Neural cell (in vitro differentiated cells): Measurements from ENCODE around the gene FAM118B. TPM values are rescaled to one million over a fixed set of nuclear protein-coding genes. Genes with fewer than 3 reads are reported as not detected.

Experiments used
- H2AFZ ChIP-seq: fragments of 200-600, 300-800 bp; sonication (generic), shearing (Covaris generic); 2 replicates; pipeline ENCODE4 v1.6.0; 2014; ENCODE audit warnings: low read depth, mild to moderate bottlenecking, antibody characterized with exemption, low read length, moderate library complexity
- H3F3A ChIP-seq: fragments of 200-600 bp; shearing (Covaris generic); 2 replicates; pipeline ENCODE4 v1.6.1; 2016; ENCODE audit warnings: mild to moderate bottlenecking, moderate library complexity, mixed read lengths, antibody characterized with exemption, low read length; ENCODE audit not compliant: insufficient read depth, poor library complexity, severe bottlenecking
- H3K27ac ChIP-seq: fragments of 200-600, 300-800 bp; sonication (generic), shearing (Covaris generic); 2 replicates; pipeline ENCODE4 v1.5.1; 2014; ENCODE audit warnings: mild to moderate bottlenecking, low read length, moderate library complexity
- H3K27me3 ChIP-seq: fragments of 300-800, 200-600 bp; sonication (generic), shearing (Covaris generic); 2 replicates; pipeline ENCODE4 v1.6.0; 2014; ENCODE audit warnings: mild to moderate bottlenecking, low read depth, low read length, moderate library complexity; ENCODE audit not compliant: insufficient read depth
- H3K36me3 ChIP-seq: fragments of 300-800, 200-600 bp; sonication (generic), shearing (Covaris generic); 2 replicates; pipeline ENCODE4 v1.5.1; 2014; ENCODE audit warnings: mild to moderate bottlenecking, antibody characterized with exemption, low read length, moderate library complexity; ENCODE audit not compliant: insufficient read depth
- H3K4me2 ChIP-seq: fragments of 300-800, 200-600 bp; sonication (generic), shearing (Covaris generic); 2 replicates; pipeline ENCODE4 v1.6.0; 2014; ENCODE audit warnings: mild to moderate bottlenecking, low read length
- H3K4me3 ChIP-seq: fragments of 300-800, 200-600 bp; sonication (generic), shearing (Covaris generic); 2 replicates; pipeline ENCODE4 v1.5.1; 2014; ENCODE audit warnings: mild to moderate bottlenecking, low read length, moderate library complexity
- H3K79me2 ChIP-seq: fragments of 200-600 bp; shearing (Covaris generic); replicated peaks from 2 replicates; pipeline ENCODE4 v1.6.0; 2014; ENCODE audit warnings: mild to moderate bottlenecking, low read length, moderate library complexity; ENCODE audit not compliant: insufficient read depth
- H3K9ac ChIP-seq: fragments of 300-800, 200-600 bp; sonication (generic), shearing (Covaris generic); 2 replicates; pipeline ENCODE4 v1.6.1; 2016; ENCODE audit warnings: mild to moderate bottlenecking, low read length, mixed read lengths
- H3K9me2 ChIP-seq: fragments of 200-600 bp; shearing (Covaris generic); 2 replicates; pipeline ENCODE4 v1.6.1; 2016; ENCODE audit warnings: mild to moderate bottlenecking, low read length, mixed read lengths; ENCODE audit not compliant: insufficient read depth
- H3K9me3 ChIP-seq: fragments of 200-600, 300-800 bp; sonication (generic), shearing (Covaris generic); 2 replicates; pipeline ENCODE4 v1.6.1; 2016; ENCODE audit warnings: mild to moderate bottlenecking, mixed run types, low read length, moderate library complexity, mixed read lengths
- H4K20me1 ChIP-seq: fragments of 200-600 bp; shearing (Covaris generic); 2 replicates; pipeline ENCODE4 v1.6.1; 2016; ENCODE audit warnings: mild to moderate bottlenecking, mixed run types; ENCODE audit not compliant: insufficient read depth
- EP300 ChIP-seq: fragments of 450-650 bp; conservative IDR thresholded peaks from 2 replicates; pipeline ENCODE4 v1.6.1; 2014; ENCODE audit warnings: antibody characterized with exemption, mild to moderate bottlenecking, moderate library complexity; ENCODE audit not compliant: poor library complexity, severe bottlenecking
- EZH2 ChIP-seq: fragments of 200-600, 300-800 bp; shearing (Covaris generic), sonication (generic); IDR thresholded peaks from 2 replicates; pipeline ENCODE4 v1.6.1; 2014; ENCODE audit warnings: antibody characterized with exemption, low read length, borderline replicate concordance, mild to moderate bottlenecking; ENCODE audit not compliant: insufficient read depth, poor library complexity, severe bottlenecking
- MXI1 ChIP-seq: fragments of 450-650 bp; conservative IDR thresholded peaks from 2 replicates; pipeline ENCODE4 v1.6.1; 2014; ENCODE audit warnings: antibody characterized with exemption, mild to moderate bottlenecking; ENCODE audit not compliant: poor library complexity, severe bottlenecking
- POLR2AphosphoS5 ChIP-seq: IDR thresholded peaks from 2 replicates; pipeline ENCODE4 v1.6.1; 2012
- RAD21 ChIP-seq: fragments of 450-650 bp; conservative IDR thresholded peaks from 2 replicates; pipeline ENCODE4 v1.6.1; 2014; ENCODE audit warnings: antibody characterized with exemption, mild to moderate bottlenecking, moderate library complexity
- REST ChIP-seq: IDR thresholded peaks from 2 replicates; pipeline ENCODE4 v1.6.1; 2012; ENCODE audit warnings: borderline replicate concordance
- SMC3 ChIP-seq: fragments of 450-650 bp; conservative IDR thresholded peaks from 2 replicates; pipeline ENCODE4 v1.6.1; 2014; ENCODE audit warnings: antibody characterized with exemption, mild to moderate bottlenecking, moderate library complexity; ENCODE audit not compliant: poor library complexity
- TAF1 ChIP-seq: IDR thresholded peaks from 2 replicates; pipeline ENCODE4 v1.6.1; 2012; ENCODE audit warnings: low read depth
- polyA plus RNA-seq: library from polyadenylated mRNA; depleted of rRNA; stranded (reverse); fragments of >200 nt; gene quantifications from 2 replicates; pipeline ENCODE4 v1.2.3, GENCODE V29; 2014
- TF ChIP-seq, protein P1 (sequence below): fragments of 450-650 bp; IDR thresholded peaks from 2 replicates; pipeline ENCODE4 v1.5.1; 2014; ENCODE audit warnings: antibody characterized with exemption, mild to moderate bottlenecking, moderate library complexity; ENCODE audit not compliant: poor library complexity, severe bottlenecking

FAM118B gene
- polyA plus RNA-seq, 1 donor from 2014 or later, result 54.1 TPM

- Histone ChIP-seq H3K79me2 (peaks cover 27% of the 10 kb centered on the region), H2AFZ (no peak overlapping the region), H3K36me3 (no peaks in the 10 kb centered on the region), H3K27ac (no peak overlapping the region), H3K27me3 (no peaks in the 10 kb centered on the region), H3K9ac (peak overlapping the region; percentile 89), H3K4me2 (peak overlapping the region; percentile 71), H4K20me1 (no peaks in the 10 kb centered on the region), H3K4me3 (peak overlapping the region; percentile 99), H3K9me3 (no peaks in the 10 kb centered on the region), H3F3A (no peaks in the 10 kb centered on the region), H3K9me2 (no peaks in the 10 kb centered on the region)
- TF ChIP-seq, protein P1, sequence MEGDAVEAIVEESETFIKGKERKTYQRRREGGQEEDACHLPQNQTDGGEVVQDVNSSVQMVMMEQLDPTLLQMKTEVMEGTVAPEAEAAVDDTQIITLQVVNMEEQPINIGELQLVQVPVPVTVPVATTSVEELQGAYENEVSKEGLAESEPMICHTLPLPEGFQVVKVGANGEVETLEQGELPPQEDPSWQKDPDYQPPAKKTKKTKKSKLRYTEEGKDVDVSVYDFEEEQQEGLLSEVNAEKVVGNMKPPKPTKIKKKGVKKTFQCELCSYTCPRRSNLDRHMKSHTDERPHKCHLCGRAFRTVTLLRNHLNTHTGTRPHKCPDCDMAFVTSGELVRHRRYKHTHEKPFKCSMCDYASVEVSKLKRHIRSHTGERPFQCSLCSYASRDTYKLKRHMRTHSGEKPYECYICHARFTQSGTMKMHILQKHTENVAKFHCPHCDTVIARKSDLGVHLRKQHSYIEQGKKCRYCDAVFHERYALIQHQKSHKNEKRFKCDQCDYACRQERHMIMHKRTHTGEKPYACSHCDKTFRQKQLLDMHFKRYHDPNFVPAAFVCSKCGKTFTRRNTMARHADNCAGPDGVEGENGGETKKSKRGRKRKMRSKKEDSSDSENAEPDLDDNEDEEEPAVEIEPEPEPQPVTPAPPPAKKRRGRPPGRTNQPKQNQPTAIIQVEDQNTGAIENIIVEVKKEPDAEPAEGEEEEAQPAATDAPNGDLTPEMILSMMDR, result no peak
- TF ChIP-seq EZH2, result no peak
- no peak for TF ChIP-seq TAF1
- TF ChIP-seq RAD21, result no peak
- no peak for TF ChIP-seq EP300
- no peak for TF ChIP-seq MXI1
- TF ChIP-seq SMC3, result no peak
- TF ChIP-seq REST, result no peak
Observed at GRCh38 chr11:126267650-126268049, 56.1 kb downstream of the FAM118B start.

DNA sequence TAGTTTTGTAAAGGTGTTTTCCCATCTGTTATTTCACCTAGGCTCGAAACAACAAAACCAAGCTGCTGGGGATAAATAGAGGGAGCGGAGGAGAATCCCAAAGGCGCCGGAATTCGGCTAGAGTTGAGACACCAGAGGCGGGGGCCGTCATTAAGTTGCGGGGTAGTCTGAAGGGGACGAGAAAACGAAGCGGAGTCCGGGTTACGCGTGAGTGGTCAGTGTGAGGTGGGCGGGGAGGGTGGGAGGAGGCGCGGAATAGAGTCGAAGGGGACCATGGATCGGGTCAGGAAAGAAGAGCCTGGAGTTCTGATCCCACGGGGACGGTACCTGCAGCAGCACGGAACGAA lies 56.8 kb downstream of the FAM118B start:
- no peaks in the 10 kb centered on the region for H3K9me3 ChIP-seq
- peak overlapping the region; percentile 83 for H2AFZ ChIP-seq
- H4K20me1 ChIP-seq, result no peaks in the 10 kb centered on the region
- no peaks in the 10 kb centered on the region for H3F3A ChIP-seq
- TF ChIP-seq, protein P1, result no peak
- no peak for TF ChIP-seq MXI1
- TF ChIP-seq EZH2, result no peak
- no peak for TF ChIP-seq EP300
- no peak for TF ChIP-seq REST
- no peak for TF ChIP-seq SMC3
- no peak for TF ChIP-seq POLR2AphosphoS5
- TF ChIP-seq RAD21, result no peak
- TF ChIP-seq TAF1, result no peak
- peak overlapping the region; percentile 89 for H3K9ac ChIP-seq
- H3K27ac ChIP-seq, result peak overlapping the region; percentile 84
- no peaks in the 10 kb centered on the region for H3K36me3 ChIP-seq
- H3K4me3 ChIP-seq, result peak overlapping the region; percentile 99
- peaks cover 27% of the 10 kb centered on the region for H3K79me2 ChIP-seq
- no peaks in the 10 kb centered on the region for H3K27me3 ChIP-seq
- H3K9me2 ChIP-seq, result no peaks in the 10 kb centered on the region
- H3K4me2 ChIP-seq, result peak overlapping the region; percentile 71
